ENCODE measurements around the gene ATN1.

Gene ATN1

DNA sequence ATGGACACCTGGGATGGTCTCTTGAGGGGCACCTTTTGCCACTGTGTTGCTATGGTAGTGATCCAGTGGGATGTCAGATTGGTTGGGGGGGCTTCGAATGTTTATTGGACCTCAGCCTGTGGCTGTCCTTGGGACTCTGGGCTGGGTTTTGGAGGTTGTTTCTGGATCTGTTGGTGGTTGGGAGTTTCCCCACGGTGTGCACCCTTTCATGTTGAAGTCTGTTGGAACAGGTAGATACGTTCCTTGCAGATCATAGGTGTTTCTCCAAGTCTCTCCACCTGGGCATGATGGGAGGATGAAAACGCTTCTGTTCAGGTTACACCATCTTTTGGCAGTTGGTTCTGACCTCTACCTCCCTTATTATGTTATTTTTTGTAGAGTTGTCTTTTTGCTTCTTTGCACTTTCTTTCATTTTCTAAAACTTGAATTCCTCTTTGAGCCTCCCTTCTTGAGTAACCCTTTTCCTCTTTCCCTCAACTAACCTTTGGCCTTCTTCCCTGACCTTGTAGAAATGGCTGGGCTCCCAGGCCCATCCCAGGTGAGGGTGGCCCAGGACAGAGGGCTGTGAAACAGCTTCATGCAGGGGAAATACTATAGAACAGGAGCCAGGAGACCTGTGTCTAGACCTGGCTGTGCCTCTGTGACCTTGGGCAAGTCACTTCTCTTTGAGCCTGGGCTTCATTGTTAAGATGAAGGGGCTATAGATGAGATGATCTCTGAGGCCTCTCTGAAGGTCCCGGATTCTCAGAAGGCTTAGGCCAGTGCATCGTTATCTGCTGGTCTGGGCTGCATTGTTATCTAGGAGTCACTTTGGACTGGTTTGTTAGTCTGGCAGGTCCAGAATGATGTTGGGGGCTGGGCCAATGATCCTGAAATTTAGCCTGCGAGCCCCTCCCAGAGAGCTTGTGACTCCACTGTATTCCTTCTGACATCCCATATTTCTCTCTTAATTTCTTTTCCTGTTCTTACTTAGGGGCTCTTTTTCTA, 2.0 kb downstream of the ATN1 start:
- Mint-ChIP-seq H3K9me3 (no peaks in the 10 kb centered on the region), H3K36me3 (peaks cover 77% of the 10 kb centered on the region), H3K4me3 (peak overlapping the region; percentile 89), H3K4me1 (peaks cover 72% of the 10 kb centered on the region), H3K27ac (peak overlapping the region; percentile 95)
- ATAC-seq: no peak
- no peak for DNase-seq (ENCODE audit: low spot score in 2 of 2)

DNA sequence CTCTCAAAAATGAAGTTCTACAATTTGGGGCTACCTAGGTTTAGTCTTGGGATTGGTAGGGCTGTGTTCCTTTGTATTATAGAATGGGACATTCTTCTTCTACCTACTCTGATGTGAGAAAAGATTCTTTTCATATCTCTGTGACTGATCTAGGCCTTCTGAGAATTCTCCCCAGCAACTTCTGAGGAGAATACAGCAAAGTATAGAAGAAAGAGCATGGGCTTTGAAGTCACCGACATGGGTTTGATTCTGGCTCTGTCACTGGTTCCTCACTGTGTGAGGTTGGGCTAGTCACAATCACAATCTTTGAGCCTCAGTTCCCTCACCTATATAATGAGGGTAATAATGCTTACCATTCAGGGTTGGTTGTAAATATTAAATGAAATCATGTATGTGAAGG, 5.0 kb downstream of the ATN1 start:
- no peak for ATAC-seq
- DNase-seq (ENCODE audit: low spot score in 2 of 2): no peak
- Mint-ChIP-seq H3K36me3 (peaks cover 77% of the 10 kb centered on the region), H3K9me3 (no peaks in the 10 kb centered on the region), H3K4me3 (no peak overlapping the region), H3K27ac (peak overlapping the region; percentile 39), H3K4me1 (peaks cover 72% of the 10 kb centered on the region)

DNA sequence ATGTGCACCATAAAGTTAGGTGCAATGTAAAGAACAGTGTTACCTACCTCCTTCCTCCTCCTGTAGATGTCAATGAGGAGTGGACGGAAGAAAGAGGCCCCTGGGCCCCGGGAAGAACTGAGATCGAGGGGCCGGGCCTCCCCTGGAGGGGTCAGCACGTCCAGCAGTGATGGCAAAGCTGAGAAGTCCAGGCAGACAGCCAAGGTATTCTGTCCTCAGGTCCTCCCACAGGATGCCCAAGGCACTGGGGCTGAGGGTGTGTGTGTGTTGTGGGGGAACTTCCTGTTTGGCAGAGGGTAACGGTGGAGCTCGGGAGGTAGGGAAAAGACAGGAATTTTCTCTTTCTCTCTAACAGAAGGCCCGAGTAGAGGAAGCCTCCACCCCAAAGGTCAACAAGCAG, 6.4 kb downstream of the ATN1 start:
- Mint-ChIP-seq H3K27ac (peak overlapping the region; percentile 66), H3K9me3 (no peaks in the 10 kb centered on the region), H3K36me3 (peaks cover 81% of the 10 kb centered on the region), H3K4me1 (peaks cover 74% of the 10 kb centered on the region), H3K4me3 (no peak overlapping the region)
- no peak for ATAC-seq
- DNase-seq (ENCODE audit: low spot score in 2 of 2): no peak

DNA sequence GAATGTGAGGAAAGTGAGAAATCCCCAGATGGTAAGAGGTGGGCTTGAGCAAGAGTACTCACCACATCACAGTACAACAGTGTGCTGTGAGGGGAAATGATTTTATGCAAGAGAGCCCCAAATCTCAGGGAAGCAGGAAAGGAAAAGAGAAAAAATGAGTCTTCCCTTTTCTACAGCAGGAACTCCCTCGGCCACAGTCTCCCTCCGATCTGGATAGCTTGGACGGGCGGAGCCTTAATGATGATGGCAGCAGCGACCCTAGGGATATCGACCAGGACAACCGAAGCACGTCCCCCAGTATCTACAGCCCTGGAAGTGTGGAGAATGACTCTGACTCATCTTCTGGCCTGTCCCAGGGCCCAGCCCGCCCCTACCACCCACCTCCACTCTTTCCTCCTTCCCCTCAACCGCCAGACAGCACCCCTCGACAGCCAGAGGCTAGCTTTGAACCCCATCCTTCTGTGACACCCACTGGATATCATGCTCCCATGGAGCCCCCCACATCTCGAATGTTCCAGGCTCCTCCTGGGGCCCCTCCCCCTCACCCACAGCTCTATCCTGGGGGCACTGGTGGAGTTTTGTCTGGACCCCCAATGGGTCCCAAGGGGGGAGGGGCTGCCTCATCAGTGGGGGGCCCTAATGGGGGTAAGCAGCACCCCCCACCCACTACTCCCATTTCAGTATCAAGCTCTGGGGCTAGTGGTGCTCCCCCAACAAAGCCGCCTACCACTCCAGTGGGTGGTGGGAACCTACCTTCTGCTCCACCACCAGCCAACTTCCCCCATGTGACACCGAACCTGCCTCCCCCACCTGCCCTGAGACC, 7.8 kb downstream of the ATN1 start:
- Mint-ChIP-seq H3K27ac (peak overlapping the region; percentile 97), H3K4me3 (peak overlapping the region; percentile 84), H3K4me1 (peaks cover 76% of the 10 kb centered on the region), H3K9me3 (no peaks in the 10 kb centered on the region), H3K36me3 (peaks cover 87% of the 10 kb centered on the region)
- DNase-seq (ENCODE audit: low spot score in 2 of 2) (no peak), ATAC-seq (no peak)

DNA sequence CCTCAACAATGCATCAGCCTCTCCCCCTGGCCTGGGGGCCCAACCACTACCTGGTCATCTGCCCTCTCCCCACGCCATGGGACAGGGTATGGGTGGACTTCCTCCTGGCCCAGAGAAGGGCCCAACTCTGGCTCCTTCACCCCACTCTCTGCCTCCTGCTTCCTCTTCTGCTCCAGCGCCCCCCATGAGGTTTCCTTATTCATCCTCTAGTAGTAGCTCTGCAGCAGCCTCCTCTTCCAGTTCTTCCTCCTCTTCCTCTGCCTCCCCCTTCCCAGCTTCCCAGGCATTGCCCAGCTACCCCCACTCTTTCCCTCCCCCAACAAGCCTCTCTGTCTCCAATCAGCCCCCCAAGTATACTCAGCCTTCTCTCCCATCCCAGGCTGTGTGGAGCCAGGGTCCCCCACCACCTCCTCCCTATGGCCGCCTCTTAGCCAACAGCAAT, 8.5 kb downstream of the ATN1 start:
- H3K27ac Mint-ChIP-seq: peak overlapping the region; percentile 97
- DNase-seq (ENCODE audit: low spot score in 2 of 2) (no peak), ATAC-seq (no peak)
- H3K9me3 Mint-ChIP-seq: no peaks in the 10 kb centered on the region
- peaks cover 73% of the 10 kb centered on the region for H3K4me1 Mint-ChIP-seq
- peak overlapping the region; percentile 84 for H3K4me3 Mint-ChIP-seq
- peaks cover 89% of the 10 kb centered on the region for H3K36me3 Mint-ChIP-seq

DNA sequence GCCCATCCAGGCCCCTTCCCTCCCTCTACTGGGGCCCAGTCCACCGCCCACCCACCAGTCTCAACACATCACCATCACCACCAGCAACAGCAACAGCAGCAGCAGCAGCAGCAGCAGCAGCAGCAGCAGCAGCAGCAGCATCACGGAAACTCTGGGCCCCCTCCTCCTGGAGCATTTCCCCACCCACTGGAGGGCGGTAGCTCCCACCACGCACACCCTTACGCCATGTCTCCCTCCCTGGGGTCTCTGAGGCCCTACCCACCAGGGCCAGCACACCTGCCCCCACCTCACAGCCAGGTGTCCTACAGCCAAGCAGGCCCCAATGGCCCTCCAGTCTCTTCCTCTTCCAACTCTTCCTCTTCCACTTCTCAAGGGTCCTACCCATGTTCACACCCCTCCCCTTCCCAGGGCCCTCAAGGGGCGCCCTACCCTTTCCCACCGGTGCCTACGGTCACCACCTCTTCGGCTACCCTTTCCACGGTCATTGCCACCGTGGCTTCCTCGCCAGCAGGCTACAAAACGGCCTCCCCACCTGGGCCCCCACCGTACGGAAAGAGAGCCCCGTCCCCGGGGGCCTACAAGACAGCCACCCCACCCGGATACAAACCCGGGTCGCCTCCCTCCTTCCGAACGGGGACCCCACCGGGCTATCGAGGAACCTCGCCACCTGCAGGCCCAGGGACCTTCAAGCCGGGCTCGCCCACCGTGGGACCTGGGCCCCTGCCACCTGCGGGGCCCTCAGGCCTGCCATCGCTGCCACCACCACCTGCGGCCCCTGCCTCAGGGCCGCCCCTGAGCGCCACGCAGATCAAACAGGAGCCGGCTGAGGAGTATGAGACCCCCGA, 9.1 kb downstream of the ATN1 start:
- Mint-ChIP-seq H3K27ac (peak overlapping the region; percentile 97), H3K4me1 (peaks cover 71% of the 10 kb centered on the region), H3K9me3 (no peaks in the 10 kb centered on the region), H3K36me3 (peaks cover 87% of the 10 kb centered on the region), H3K4me3 (peak overlapping the region; percentile 84)
- ATAC-seq (peak; percentile 24), DNase-seq (ENCODE audit: low spot score in 2 of 2) (peak in 1 of 2 donors; percentile 71)

DNA sequence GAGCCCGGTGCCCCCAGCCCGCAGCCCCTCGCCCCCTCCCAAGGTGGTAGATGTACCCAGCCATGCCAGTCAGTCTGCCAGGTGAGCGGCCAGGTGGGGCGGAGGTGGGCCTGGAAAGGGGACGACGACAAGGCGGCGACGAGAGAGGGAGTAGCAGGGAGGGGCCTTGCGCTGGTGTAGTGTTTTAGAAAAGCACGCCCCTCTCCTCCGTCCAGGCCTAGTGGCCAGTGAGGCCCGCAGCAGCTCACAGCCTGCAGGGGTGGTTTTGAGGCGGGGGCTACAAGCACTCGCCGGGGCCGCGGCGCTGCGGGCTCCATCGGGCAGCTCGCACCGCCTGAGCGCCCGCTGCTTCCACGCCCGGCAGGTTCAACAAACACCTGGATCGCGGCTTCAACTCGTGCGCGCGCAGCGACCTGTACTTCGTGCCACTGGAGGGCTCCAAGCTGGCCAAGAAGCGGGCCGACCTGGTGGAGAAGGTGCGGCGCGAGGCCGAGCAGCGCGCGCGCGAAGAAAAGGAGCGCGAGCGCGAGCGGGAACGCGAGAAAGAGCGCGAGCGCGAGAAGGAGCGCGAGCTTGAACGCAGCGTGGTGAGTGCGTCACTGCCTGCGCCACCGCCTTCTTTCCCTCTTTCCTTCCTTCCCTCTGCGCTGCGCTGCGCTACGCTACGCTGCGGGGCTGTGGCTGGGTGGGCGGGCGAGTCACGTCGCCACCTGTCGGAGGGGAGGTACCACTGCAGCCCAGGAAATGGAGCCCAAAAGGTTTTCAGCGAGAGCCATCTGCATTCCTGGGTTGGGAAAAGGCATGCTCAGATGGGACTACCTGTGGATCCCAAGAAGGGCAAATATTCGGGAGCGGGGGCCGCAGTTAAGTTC, 10.0 kb downstream of the ATN1 start:
- peak overlapping the region; percentile 84 for H3K4me3 Mint-ChIP-seq

DNA sequence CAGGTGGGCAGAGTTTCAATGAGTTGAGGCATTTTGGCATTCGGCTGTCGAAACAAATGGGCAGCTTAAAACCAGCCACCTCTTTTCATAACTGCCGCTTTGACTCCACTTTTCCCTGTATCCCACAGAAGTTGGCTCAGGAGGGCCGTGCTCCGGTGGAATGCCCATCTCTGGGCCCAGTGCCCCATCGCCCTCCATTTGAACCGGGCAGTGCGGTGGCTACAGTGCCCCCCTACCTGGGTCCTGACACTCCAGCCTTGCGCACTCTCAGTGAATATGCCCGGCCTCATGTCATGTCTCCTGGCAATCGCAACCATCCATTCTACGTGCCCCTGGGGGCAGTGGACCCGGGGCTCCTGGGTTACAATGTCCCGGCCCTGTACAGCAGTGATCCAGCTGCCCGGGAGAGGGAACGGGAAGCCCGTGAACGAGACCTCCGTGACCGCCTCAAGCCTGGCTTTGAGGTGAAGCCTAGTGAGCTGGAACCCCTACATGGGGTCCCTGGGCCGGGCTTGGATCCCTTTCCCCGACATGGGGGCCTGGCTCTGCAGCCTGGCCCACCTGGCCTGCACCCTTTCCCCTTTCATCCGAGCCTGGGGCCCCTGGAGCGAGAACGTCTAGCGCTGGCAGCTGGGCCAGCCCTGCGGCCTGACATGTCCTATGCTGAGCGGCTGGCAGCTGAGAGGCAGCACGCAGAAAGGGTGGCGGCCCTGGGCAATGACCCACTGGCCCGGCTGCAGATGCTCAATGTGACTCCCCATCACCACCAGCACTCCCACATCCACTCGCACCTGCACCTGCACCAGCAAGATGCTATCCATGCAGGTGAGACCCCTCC, 10.8 kb downstream of the ATN1 start:
- ATAC-seq (no peak), DNase-seq (ENCODE audit: low spot score in 2 of 2) (no peak)
- Mint-ChIP-seq H3K27ac (peak overlapping the region; percentile 97), H3K36me3 (peaks cover 95% of the 10 kb centered on the region), H3K4me3 (peak overlapping the region; percentile 84), H3K9me3 (no peaks in the 10 kb centered on the region), H3K4me1 (peaks cover 76% of the 10 kb centered on the region)

More for the DNA sequence above, 10.0 kb downstream of the ATN1 start:
- DNase-seq (ENCODE audit: low spot score in 2 of 2) (peak; percentile 85 to 94), ATAC-seq (peak; percentile 96)
- Mint-ChIP-seq H3K9me3 (no peaks in the 10 kb centered on the region), H3K36me3 (peaks cover 94% of the 10 kb centered on the region), H3K4me1 (peaks cover 70% of the 10 kb centered on the region), H3K27ac (peak overlapping the region; percentile 97)

DNA sequence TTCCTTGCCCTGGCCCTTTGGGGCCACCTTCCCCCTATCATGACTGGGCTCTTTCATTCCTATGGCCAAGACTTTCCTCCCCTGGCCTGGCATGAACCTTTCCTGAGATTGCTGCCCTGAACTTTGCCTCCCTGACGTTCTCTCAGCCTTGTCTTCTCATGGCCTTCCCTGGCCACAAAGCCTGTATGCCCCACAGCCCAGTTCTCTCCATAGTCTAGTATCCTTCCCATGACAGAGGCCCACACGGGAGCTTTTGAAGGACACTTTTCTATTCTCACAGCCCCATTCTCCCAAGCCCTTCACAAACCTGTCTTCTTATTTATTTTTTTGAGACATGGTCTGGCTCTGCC, 11.4 kb downstream of the ATN1 start:
- Mint-ChIP-seq H3K9me3 (no peaks in the 10 kb centered on the region), H3K4me3 (peak overlapping the region; percentile 84), H3K36me3 (peaks cover 95% of the 10 kb centered on the region), H3K4me1 (peaks cover 76% of the 10 kb centered on the region), H3K27ac (peak overlapping the region; percentile 97)
- no peak for ATAC-seq
- DNase-seq (ENCODE audit: low spot score in 2 of 2): no peak

DNA sequence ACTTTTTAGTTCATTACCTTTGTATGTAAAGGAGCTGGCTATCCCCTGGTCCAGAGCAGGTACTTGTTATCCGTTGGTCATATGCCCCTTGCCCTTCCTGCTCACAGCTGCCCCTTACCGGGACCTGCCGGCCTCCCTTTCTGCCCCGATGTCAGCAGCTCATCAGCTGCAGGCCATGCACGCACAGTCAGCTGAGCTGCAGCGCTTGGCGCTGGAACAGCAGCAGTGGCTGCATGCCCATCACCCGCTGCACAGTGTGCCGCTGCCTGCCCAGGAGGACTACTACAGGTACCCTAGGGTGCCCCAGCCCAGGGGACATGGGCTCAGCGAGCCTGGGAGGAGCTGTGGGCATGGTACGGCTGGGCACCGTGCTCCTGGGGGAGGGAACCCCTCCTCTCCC, 13.5 kb downstream of the ATN1 start:
- peaks cover 72% of the 10 kb centered on the region for H3K4me1 Mint-ChIP-seq
- H3K9me3 Mint-ChIP-seq: no peaks in the 10 kb centered on the region
- no peak for ATAC-seq
- no peak overlapping the region for H3K4me3 Mint-ChIP-seq
- peaks cover 95% of the 10 kb centered on the region for H3K36me3 Mint-ChIP-seq
- no peak for DNase-seq (ENCODE audit: low spot score in 2 of 2)
- peak overlapping the region; percentile 97 for H3K27ac Mint-ChIP-seq

DNA sequence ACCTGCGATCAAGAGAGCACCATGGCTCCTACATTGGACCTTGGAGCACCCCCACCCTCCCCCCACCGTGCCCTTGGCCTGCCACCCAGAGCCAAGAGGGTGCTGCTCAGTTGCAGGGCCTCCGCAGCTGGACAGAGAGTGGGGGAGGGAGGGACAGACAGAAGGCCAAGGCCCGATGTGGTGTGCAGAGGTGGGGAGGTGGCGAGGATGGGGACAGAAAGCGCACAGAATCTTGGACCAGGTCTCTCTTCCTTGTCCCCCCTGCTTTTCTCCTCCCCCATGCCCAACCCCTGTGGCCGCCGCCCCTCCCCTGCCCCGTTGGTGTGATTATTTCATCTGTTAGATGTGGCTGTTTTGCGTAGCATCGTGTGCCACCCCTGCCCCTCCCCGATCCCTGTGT, 14.0 kb downstream of the ATN1 start:
- H3K27ac Mint-ChIP-seq: peak overlapping the region; percentile 99
- H3K36me3 Mint-ChIP-seq: peaks cover 95% of the 10 kb centered on the region
- H3K4me3 Mint-ChIP-seq: no peak overlapping the region
- peaks cover 72% of the 10 kb centered on the region for H3K4me1 Mint-ChIP-seq
- ATAC-seq (no peak), DNase-seq (ENCODE audit: low spot score in 2 of 2) (no peak)
- H3K9me3 Mint-ChIP-seq: no peaks in the 10 kb centered on the region

DNA sequence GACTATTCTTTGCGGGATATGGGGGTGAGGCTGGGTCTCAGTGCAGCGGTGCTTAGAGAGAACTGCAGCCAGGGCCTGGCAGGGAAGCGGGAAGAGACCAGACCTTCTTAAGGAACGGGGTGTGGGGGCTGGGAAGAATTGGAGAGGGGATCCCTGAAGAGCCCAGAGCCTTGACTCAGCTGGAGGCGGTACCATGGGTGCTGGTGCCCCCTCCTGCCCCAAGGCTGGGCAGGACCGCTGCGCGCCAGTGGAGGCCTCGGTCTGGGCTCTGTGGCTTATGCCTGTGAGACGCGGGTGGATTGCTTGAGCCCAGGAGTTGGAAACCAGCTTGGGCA, 14.5 kb downstream of the ATN1 start:
- ATAC-seq (no peak), DNase-seq (ENCODE audit: low spot score in 2 of 2) (no peak)
- H3K36me3 Mint-ChIP-seq: peaks cover 96% of the 10 kb centered on the region
- no peaks in the 10 kb centered on the region for H3K9me3 Mint-ChIP-seq
- peak overlapping the region; percentile 99 for H3K27ac Mint-ChIP-seq
- peaks cover 74% of the 10 kb centered on the region for H3K4me1 Mint-ChIP-seq
- H3K4me3 Mint-ChIP-seq: peak overlapping the region; percentile 80

DNA sequence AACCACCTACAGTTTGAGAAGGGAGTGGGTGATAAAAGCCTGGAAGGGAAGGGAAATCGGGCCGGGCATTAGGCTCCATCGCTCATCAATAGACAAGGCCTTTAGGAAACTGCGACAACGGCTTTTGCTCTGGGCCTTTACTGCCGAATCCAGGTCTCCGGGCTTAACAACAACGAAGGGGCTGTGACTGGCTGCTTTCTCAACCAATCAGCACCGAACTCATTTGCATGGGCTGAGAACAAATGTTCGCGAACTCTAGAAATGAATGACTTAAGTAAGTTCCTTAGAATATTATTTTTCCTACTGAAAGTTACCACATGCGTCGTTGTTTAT, 15.6 kb downstream of the ATN1 start:
- DNase-seq (ENCODE audit: low spot score in 2 of 2): peak in 1 of 2 donors; percentile 84
- Mint-ChIP-seq H3K4me3 (peak overlapping the region; percentile 80), H3K9me3 (no peaks in the 10 kb centered on the region), H3K36me3 (peaks cover 89% of the 10 kb centered on the region), H3K4me1 (peaks cover 78% of the 10 kb centered on the region), H3K27ac (peak overlapping the region; percentile 99)
- ATAC-seq: peak; percentile 61
